GM21576 (cell line): ENCODE results near the gene KCTD10.
"Not testable (repeated sequence)": the region's sequence is repeated elsewhere in the genome, so short reads cannot be mapped to it uniquely, and the experiment has no call there.

Experiments
- ATAC-seq: cut with Tn5 transposase; IDR thresholded peaks from one replicate; pipeline ENCODE4 v1.9.1; 2021; ENCODE audit warnings: mild to moderate bottlenecking, moderate library complexity; ENCODE audit not compliant: unreplicated experiment

The KCTD10 gene

DNA sequence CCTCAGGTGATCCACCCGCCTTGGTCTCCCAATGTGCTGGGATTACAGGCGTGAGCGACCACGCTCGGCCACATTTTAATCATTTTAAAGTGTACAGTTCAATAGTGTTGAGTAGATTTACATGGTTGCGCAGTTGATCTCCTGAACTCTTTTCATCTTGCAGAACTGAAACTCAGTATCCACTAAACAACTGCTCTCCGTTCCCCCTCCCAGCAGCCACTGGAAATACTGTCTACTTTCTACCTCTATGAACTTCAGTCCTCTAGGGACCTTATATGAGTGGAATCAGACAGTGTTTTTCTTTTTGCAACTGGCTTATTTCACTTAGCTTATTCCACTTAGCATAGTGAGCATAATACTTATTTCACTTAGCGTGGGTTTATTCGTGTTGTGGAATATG is 53.7 kb downstream of the KCTD10 start:
- ATAC-seq, result no peak

DNA sequence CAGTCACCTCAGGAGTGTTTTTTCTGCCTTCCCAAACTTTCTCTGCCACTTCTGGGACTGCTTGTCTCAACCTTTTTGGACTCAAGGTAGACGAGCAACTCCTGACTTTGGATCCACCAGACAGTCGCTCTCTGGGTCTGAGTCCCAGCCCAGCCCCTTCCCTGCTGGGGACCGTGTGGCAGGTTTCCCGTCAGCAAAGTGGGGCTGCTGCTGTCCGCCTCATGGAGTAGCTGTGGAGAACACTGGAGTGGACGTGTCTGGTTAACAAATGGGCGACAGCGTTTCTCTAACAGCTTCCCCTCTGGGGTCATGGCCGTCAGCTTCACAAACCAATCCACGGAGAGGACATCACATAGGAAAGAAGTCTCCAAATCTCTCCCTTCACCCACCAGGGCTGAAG is 54.8 kb downstream of the KCTD10 start:
- ATAC-seq, result no peak

DNA sequence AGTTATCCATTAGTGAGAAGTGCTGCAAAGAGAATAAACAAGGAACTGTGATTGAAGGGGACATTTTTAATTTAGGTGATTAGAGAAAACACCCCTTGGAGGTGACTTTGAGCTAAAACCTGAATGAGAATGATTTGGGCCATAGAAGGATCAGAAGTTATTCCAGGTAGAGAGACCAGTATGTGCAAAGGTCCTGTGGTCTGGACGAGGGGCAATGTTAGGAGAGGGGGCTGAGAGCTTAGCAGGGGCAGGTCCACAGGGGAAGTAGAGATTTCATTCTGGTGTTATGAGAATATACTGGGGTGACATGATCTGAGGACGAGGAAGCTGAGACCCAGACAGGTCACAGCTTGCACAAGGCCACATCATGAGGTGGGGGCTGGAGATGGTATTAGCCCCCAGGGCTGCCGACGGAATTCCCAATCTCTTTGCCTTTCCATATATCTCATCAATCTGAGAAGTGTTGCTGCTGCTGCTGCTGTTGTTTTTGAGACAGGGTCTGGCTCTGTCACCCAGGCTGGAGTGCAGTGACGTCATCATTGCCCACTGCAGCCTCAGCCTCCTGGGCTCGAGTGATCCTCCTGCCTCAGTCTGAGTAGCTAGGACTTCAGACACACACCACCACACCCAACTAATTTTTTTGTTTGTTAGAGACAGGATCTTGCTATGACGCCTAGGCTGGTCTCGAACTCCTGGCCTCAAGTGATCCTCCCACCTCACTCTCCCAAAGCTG is 55.6 kb downstream of the KCTD10 start:
- no peak for ATAC-seq

DNA sequence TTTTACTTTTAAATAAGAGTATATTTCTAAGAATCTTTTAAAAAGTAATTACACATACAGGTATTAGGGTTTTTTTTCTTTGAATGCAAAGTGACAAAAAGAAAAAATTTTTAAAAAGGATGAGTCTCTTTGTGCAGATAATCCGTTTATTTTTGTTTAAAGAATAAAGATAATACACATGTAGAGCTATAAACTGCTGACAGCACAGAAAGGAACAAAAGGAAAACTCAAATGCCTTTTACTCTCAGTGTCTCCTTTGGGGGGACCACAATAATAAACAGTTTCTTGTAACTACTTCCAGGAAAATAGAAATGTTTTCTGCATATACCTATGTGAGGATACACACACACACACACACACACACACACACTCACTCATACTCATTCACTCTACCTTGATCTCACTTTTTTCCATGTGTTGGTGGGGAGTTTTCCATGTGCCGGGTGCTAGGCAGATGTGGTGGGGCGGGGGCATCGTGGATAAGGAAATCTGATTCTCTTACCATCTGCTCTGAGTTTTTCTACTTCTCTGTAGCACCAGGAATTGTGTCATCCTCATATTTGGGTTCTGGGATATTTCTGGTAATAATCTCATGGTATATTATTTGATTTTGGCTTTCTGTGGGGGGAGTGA is 58.1 kb downstream of the KCTD10 start:
- ATAC-seq, result no peak

DNA sequence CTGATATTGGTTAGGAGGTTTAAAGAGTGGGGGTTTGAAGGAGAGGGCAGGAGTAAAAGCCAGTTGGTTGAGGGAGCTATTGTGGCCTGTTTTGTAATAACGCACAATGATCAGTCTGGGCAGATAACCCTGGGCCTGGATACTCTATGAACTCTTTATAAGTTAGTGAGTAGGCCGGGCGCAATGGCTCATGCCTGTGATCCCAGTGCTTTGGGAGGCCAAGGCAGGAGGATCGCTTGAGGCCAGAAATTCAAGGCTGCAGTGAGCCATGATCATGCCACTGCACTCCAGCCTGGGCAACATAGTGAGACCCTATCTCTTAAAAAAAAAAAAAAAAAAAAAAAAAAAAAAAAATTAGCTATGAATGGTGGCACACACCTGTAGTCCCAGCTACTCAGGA is 71.0 kb downstream of the KCTD10 start:
- not testable (repeated sequence) for ATAC-seq

DNA sequence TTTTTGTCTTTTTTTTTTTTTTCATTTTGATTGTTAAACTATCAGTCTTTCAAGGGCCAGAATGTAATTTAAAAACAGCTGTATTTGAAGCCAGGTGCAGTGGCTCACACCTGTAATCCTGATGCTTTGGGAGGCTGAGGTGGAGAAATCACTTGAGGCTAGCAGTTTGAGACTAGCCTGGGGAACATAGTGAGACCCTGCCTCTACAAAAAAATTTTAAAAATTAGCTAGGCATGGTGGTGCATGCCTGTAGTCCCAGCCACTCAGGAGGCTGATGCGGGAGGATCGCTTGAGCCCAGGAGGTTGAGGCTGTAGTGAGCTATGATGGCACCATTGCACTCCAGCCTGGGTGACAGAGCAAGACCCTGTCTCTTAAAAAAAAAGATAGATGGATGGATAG is 72.3 kb downstream of the KCTD10 start:
- not testable (repeated sequence) for ATAC-seq
